GM18868 (cell line): ENCODE results near the gene ZMYND8.
"Not testable (repeated sequence)": the region's sequence is repeated elsewhere in the genome, so short reads cannot be mapped to it uniquely, and the experiment has no call there.

Source experiments
- ATAC-seq: cut with Tn5 transposase; IDR thresholded peaks from one replicate; pipeline ENCODE4 v1.9.1; 2021; ENCODE audit warnings: mild to moderate bottlenecking, moderate library complexity; ENCODE audit not compliant: unreplicated experiment

ZMYND8 gene

DNA sequence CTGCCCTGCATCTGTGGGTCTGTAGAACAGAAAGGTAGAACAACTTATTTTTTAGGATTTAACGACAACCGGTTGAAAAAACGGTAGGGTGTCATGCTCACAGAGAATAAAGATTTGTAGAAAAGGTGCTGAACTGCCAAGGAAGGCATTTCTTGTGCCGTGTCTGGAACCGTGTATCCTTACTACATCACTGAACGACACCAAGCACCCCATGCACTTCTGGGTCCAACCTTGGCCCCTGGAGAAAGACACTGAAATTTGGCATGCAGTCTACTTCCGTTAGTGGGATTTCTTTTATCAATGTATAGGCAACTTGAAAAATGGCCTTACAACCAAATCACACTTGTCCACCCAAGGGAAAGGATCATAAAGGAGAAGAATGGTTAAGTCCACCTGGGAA is 145.5 kb downstream of the ZMYND8 start:
- no peak for ATAC-seq

DNA sequence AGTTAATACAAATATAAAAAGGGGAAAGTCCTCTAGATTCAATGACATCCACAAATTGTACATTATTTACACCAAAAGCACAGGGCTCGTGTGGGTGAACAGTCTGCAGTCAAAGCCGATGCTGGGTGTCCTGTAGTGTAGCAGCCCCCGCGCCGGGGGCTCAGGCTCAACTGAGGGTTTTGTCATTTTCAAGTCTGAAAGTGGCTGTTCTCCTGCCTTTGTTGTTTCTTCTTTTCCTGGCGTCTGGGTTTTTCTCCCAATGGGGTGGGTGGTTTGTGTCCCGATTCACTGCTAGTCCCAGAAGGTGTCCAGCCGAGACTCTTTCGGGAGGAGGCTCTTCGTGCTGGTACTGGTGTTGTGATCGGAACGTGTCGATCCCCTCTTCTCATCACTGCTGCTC is 146.0 kb downstream of the ZMYND8 start:
- ATAC-seq: no peak

DNA sequence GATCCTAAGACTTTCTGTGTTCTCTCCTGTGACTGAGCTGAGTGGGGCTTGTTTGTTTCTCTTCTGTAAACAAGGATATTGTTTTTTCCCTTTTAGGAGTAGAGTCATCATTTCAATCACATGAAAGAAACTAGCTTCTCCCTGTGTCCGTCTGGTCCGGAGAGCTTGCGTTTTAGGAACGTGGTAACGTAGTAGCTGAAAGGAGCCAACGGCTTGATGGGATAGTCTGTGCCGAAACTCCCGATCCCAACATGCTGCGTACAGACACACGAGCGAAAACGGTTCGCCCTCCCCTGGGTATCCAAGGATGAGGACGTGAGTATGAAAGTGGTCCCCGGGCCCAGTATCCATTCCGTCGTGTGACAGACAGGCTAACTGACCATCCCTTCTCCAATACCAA is 146.5 kb downstream of the ZMYND8 start:
- ATAC-seq: no peak

DNA sequence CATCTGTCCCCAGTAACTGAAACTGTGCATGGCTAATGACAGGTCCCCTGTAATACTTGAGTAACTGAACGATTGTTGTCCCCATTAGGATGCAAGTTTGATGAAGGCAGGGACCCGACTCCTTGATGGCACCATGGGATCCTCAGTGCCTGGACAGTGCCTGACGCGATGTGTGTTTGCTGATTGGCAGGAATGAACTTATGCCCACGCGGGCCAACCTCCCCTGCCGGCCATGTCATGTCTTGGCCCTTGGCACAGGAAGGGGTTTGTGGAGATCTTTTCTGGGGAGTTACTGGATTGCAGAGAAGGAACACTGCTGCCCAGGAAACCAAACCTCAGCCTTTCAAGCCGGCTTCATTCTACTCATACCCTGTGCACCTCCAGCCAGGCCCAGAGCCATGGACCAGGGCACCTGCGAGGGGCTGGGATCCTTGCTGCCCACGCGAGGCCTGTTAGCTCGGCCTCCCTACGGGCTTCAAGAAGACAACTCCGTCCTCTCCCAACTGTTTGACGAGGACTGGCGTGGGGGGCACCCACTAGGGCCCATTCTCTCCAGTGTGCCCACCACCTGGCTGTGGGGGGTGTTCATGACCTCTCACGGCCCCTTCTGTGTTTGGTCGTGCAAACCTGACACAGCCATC is 147.8 kb downstream of the ZMYND8 start:
- no peak for ATAC-seq

DNA sequence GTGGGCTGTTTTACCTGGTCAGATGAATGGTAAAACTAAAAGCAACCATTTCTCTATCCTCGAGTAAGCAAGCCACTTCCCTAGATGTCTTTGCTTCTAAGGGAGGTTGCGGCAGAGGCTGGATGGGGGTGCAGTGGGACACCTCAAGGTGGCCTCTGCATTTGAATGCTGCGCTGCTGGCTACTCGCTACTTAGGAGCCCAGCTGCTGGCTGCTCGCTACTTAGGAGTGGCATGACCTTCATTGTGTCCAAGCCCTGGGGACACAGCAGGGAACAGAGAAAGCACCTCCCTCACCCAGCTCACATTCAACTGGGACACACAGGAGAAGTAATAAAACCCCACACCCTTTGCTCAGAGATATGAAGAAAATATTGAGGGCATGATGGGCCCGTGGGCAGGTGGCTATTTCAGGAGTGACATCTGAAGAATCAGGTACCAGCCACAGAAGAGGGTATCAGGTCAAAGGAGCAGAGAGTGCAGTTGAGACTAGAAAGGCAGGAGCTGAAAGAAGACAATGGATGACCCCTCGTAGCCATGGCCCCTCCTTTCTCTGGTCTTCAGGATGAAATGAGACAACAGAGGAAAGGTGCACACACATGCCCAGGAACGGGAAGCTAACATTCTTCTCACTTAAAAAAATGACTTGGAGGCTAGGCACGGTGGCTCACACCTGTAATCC is 149.4 kb downstream of the ZMYND8 start:
- no peak for ATAC-seq

DNA sequence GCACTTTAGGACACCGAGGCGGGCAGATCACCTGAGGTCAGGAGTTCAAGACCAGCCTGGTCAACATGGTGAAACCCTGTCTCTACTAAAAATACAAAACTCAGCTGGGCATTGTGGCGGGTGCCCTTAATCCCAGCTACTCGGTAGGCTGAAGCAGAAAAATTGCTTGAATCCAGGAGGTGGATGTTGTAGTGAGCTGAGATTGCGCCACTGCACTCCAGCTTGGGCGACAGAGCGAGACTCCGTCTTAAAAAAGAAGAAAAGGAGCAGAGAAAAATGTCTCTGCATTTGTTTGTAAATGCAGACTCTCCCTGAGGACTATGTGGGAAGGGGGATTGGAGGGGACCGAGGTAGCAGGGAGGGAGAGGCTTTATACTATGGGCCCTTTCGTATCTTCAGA is 149.9 kb downstream of the ZMYND8 start:
- ATAC-seq: not testable (repeated sequence)

DNA sequence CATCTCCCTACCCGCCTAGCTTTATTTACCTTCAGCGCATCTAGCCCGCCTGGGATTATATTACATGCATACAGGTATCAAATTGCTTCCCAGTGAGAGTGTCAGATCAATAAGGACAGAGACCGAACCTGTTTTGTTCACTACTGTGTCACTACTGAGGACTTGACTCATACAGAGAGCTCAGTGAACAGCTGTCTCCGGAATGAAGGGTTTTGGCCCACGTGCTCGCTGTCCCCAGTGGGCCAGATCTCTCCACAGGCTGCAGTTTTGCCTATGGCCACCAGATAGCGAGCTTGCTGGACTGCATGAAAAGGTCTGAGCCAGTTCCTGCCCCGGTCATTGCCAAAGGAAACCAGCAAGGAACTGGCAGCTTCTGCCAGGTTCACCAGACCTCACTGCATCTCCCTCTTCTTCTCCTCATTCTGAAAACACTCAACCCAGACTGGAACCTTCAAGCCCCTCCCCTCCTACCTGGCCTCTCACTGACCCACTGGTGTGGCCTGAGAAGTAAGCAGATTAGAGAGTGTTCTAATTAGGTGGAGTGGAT is 150.8 kb downstream of the ZMYND8 start:
- ATAC-seq: peak; percentile 57

DNA sequence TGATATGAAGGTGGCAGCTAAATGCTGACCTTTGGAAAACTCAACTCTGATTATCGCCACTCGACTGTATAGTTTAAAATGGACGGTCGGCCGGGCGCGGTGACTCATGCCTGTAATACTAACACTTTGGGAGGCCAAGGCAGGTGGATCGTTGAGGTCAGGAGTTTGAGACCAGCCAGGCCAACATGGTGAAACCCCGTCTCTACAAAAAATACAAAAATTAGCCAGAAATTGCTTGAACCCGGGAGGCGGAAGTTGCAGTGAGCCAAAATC is 151.7 kb downstream of the ZMYND8 start:
- ATAC-seq: not testable (repeated sequence)

DNA sequence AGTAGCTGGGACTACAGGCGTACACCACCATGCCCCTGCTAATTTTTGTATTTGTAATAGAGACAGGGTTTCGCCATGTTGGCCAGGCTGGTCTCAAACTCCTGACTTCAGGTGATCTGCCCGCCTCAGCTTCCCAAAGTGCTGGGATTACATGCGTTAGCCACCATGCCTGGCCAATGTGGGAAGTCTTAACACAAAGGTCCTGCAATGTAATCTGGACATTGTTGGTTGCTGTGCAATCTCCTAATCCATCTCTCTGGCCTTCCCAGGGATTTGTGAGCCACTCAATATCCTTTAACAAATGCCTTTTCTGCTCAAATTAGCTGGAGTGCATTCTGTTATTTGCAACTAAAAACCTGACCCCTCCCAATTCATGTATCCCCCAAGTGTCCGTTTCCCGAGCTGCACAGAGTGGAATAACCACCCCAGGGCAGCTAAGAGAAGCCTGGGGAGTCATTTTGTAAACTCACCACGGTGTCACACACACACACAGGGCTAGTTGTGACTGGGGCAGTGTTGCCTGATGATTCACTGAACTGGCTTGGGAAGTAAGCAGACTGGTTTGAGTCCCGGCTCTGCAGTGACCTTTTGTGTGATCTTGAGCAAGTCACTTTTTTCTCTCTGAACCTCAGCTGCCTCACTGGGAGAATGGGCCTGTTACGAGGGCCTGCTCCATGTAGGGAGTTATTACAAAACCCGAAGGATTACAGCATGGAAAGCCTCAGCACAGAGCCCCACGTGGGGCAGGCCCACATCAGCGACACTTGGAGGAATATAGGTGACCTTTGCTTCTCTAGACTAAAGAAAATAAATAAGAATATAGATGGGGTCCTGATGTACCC is 152.3 kb downstream of the ZMYND8 start:
- no peak for ATAC-seq

DNA sequence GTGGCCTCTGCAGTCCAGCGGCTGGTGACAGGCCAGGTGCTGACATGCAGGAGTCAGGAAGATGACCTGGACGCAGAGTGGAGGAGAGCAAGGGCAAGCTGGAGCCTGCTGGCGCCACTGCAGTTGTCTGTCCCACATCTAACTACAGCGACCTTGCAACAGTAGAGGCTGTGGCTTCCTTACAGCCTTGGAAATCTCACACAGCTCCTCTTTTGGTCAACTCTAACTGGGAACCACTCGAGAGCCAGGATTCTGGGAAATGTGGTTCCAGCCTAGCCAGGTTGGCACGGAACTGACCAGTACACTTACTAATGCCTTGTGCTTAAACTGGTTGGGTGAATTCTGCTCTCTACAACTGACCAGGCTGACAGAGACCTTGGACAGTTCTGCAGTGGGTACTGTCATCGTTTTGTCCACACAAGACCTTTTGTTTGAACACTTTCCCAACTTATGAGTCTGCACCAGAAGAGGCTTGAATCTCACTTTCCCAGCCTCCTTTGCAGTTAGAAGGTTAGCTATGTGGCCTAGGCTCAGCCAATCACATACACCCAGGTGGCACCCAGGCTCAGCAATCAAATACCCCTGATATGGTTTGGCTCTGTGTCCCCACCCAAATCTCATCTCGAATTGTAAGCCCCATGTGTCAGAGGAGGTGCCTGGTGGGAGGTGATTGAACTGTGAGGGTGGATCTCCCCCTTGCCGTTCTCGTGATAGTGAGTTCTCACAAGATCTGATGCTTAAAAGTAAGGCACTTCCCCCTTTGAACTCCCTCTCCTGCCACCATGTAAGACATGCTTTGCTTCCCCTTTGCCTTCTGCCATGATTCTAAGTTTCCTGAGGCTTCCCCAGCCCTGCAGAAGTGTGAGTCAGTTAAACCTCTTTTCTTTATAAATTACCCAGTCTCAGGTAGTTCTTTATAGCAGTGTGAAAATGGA is 153.5 kb downstream of the ZMYND8 start:
- no peak for ATAC-seq

DNA sequence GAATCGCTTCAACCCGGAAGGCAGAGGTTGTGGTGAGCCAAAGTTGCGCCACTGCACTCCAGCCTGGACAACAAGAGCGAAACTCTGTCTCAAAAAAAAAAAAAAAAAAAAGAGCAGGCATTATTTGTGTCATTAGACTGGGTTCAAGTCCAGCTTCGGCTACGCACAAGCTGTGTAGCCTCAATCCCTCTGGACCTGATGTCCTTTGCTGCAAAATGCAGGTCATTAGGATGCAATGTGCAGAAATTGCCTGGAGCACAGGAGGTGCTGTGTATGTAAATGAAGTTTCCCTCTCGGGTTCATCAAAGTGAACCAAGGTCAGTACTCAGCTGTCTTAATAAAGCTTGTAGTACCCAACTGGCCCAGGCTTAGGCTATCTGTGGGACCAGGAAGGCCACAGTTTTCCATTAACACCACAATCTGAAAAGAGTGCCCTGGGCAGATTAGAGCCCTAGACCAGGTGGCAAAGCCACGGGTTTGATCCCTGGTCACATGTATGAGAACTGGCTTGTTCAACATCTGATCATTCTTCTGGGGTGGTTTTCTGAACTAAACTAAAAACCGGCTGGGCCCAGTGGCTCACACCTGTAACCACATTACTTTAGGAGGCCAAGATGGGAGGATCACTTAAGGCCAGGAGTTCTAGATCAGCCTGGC is 155.3 kb downstream of the ZMYND8 start:
- no peak for ATAC-seq

DNA sequence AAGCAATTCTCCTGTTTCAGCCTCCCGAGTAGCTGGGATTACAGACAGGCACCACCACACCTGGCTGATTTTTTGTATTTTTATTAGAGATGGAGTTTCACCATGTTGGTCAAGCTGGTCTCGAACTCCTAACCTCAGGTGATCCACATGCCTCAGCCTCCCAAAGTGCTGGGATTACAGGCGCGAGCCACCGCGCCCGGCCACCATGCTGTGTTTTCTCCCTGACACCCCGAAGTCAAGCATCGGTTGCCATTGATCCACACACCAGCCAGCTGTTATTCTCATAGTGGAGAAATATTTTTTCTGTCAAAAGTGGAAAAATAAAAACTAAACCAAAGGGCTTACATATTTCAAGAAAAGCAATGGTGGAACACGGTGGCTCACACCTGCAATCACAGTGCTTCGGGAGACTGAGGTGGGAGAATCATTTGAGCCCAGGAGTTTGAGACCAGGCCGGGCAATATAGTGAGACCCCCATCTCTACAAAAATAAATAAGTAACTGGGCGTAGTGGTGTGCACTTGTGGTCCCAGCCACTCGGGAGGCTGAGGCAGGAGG is 157.4 kb downstream of the ZMYND8 start:
- ATAC-seq: no peak

DNA sequence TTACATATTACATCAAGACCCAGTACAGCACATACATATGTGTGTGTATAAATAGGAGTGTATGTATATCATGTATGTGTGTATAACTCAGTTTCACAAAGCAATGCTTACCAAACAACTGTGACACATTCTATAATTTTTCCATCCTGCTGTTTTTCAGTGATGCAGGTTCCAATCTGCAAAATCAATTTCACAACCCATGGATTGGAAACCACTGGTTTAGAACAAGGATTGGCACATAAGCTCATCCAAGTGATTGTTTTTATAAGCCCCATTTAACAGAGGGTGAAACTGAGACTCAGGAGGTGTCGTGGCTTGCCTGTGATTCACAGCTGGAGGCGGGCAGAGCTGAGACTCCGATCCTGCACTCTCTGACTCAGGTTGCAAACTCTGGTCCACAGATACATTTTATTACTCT is 158.2 kb downstream of the ZMYND8 start:
- ATAC-seq: no peak

DNA sequence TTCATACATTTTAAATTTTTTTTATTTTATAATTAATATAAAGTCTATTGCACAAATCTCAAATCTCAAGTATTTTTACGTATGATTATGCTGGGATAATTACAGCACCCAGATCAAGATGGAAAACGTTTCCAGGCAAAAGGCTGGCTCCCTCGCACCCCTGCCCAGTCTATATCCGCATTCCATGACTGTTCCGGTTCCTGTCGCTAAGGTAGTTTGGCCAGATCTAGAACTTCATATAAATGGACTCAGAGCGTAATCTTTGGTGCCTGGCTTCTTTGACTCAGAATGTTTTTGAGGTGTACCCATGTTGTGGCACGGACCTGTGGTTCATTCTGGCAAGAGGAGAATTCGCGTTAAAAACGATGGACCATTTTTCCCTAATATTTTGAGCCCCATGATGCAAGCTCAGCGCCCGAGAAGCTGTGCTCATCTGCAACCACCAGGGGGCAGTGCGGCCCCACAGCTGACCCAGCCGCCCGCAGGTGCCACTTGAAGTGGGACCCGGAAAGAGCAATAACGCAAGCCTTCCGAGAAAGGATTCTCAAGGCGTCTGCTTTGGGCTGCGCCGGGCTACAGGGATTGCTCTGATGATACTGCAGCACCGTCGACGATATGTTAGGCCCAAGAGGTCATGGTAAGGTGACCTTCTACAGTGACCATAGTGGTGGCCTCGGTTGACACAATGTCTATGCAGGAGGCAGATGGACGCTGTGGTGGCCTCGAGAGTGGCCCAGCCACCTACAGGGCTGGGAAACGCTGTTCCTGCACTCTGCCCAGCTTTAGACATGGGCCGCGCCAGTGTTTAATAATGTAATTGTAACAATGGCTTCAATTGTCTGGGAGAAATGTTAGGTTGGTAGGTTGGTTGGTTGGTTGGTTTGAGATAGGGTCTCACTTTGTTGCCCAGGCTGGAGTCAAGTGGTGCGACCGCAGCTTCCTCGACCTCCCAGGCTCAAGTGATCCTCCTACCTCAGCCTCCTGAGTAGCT is 160.1 kb downstream of the ZMYND8 start:
- no peak for ATAC-seq

DNA sequence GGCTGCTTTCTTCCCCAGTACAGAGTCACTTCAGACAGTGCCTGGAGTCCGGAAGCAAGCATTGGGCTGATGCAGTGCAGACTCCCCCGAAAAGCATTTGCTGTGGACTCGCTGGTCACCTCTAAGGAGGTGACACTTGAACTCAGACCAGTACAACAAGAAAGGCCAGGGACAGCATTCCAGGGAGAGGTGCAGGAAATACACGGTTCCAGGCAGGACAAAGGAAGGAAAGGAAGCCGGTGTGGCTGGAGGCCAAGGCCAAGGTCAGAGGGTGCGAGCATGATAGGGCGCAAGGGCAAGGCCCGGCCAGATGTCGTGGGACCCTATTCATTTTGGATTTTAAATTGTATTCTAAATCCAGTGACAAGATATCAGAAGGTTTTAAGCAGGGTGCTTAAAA is 160.9 kb downstream of the ZMYND8 start:
- no peak for ATAC-seq

DNA sequence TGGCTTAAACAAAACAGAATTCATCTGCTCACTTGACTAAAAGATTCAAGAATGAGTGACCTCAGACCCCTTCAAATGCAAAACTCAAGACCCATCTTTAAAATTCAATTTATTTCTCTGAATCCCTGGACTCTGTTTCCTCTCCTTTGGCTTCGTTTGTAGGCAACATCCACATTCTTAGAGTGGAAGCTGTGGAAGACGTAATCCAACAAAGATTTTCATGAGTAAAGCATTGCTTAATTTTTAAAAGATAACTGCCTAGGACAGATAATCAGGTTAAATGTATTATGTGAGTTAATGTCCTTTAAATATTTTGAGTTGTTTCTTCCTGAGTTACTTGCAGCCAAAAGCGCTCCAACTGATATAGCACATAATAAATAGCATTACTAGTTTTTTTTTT is 164.5 kb downstream of the ZMYND8 start:
- ATAC-seq: no peak

DNA sequence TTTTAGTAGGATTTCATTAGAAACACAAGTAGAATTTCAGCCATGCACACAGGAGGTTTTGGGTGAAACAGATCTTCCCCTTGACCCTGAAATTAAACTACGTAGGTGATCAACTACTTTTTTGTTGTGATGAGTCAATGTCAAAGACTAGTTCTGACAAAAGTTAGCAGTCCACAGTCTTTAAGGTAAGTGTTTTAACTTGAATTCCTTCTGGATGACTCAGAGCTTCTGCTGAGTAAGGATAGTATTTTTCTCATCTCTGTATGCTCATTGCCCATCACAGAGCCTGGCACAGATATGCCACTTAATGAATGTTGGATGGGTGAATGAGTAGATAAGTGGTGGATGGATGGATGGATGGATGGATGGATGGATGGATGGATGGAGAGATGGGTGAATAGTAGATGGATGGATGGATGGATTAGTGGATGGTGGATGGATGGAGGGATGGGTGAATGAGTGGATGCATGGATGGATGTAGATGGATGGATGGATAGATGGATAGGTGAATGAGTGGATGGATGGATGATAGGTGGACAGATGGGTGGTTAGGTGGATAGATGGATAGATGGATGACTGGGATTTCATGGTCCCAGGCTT is 165.3 kb downstream of the ZMYND8 start:
- ATAC-seq: no peak

DNA sequence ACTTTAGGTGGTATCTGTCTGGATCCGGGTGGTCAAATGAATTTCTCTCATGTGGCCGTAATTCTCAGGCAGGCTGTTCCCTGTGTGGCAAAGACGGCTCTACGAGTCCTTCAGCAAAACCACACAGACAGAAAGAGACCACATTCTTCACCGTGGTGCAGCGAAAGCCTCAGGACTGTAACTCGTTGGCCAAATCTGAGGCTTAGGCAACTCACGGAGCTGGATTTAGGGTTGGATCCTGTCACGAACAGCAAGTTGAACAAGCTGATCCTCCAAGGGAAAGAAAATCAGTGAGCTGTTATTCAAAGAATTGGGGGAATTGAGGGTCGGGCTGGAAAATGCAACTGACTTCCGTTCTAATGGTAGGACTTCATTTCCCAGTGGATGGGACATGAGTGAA is 167.4 kb downstream of the ZMYND8 start:
- no peak for ATAC-seq
